Fibroblast of villous mesenchyme (primary cell): ENCODE results near the gene RESP18. TPM values are rescaled to one million over a fixed set of nuclear protein-coding genes. Genes with fewer than 3 reads are reported as not detected.

ENCODE experiments used
- DNase-seq: peaks from one replicate; pipeline ENCODE4 v3.0.0-alpha.2; 2010; ENCODE audit warnings: low read depth
- H3K4me3 ChIP-seq: 2 replicates; pipeline ENCODE4 v1.5.1; 2011; ENCODE audit warnings: low read depth, mild to moderate bottlenecking, low read length
- CTCF ChIP-seq: IDR thresholded peaks from 2 replicates; pipeline ENCODE4 v1.5.1; 2012; ENCODE audit warnings: low read depth, mild to moderate bottlenecking, low read length; ENCODE audit not compliant: insufficient read depth
- total RNA-seq: library from RNA; depleted of rRNA; stranded (reverse); fragments of >200 nt; gene quantifications from 2 replicates; pipeline ENCODE4 v1.2.3, GENCODE V29; 2012

RESP18 gene
- total RNA-seq, 1 donor: not detected

GRCh38 chr2:219293736-219294231 lies 38.8 kb downstream of the RESP18 start:
- TF ChIP-seq CTCF: no peak
- DNase-seq: no peak
- H3K4me3 ChIP-seq: no peak overlapping the region

GRCh38 chr2:219292616-219293015 lies 39.9 kb downstream of the RESP18 start:
- no peak overlapping the region for H3K4me3 ChIP-seq
- TF ChIP-seq CTCF: no peak

GRCh38 chr2:219291910-219292490 lies 40.5 kb downstream of the RESP18 start:
- no peak for DNase-seq
- no peak for TF ChIP-seq CTCF
- no peak overlapping the region for H3K4me3 ChIP-seq

More at GRCh38 chr2:219292616-219293015, 39.9 kb downstream of the RESP18 start:
- no peak for DNase-seq

- DNase-seq: no peak
- TF ChIP-seq CTCF: no peak
- H3K4me3 ChIP-seq: no peak overlapping the region
These were observed 41.1 kb downstream of the RESP18 start for GRCh38 chr2:219291394-219291793.

- DNase-seq: no peak
- TF ChIP-seq CTCF: no peak
- H3K4me3 ChIP-seq: no peak overlapping the region
These were observed 42.0 kb downstream of the RESP18 start for GRCh38 chr2:219290381-219291171.

GRCh38 chr2:219289537-219290361 lies 42.8 kb downstream of the RESP18 start:
- TF ChIP-seq CTCF: no peak
- no peak overlapping the region for H3K4me3 ChIP-seq
- DNase-seq: peak; percentile 94
